Activated CD4-positive, alpha-beta T cell treated with anti-CD3 and anti-CD28 coated beads for 36 hours (primary cell): ENCODE data around the gene HMBS. TPM values are rescaled to one million over a fixed set of nuclear protein-coding genes. Genes with fewer than 3 reads are reported as not detected.

Source experiments
- total RNA-seq, 2 experiments: library from RNA; stranded (reverse); gene quantifications; one replicate each; pipeline ENCODE4 v1.2.3, GENCODE V29; 2021

The HMBS gene
- total RNA-seq, 2 experiments from 2014 or later = 39.8 to 41.8 TPM

Other genes with a start within 250 kb of the HMBS start
- gene CXCR5, start 201.0 kb upstream of the HMBS start, total RNA-seq = 10 to 100 TPM; 18.9 to 21.3 TPM
- gene BCL9L, start 159.0 kb upstream of the HMBS start, total RNA-seq = 10 to 100 TPM; 34.5 to 58.5 TPM
- gene UPK2, start 128.6 kb upstream of the HMBS start, total RNA-seq = under 1 TPM; 0.19 to 0.32 TPM
- not detected for gene FOXR1, start 113.1 kb upstream of the HMBS start, total RNA-seq
- gene CENATAC, start 86.7 kb upstream of the HMBS start, total RNA-seq = 10 to 100 TPM; 23.7 to 26.2 TPM
- gene RPS25, start 66.5 kb upstream of the HMBS start, total RNA-seq = 1,000 to 10,000 TPM; 1,590 to 1,820 TPM
- 10 to 100 TPM; 62.2 to 81.9 TPM for gene TRAPPC4, start 66.1 kb upstream of the HMBS start, total RNA-seq
- 10 to 100 TPM; 26.2 to 36.2 TPM for gene SLC37A4, start 54.0 kb upstream of the HMBS start, total RNA-seq
- gene HYOU1, start 27.7 kb upstream of the HMBS start, total RNA-seq = 100 to 1,000 TPM; 104 to 114 TPM
- gene VPS11, start 17.1 kb upstream of the HMBS start, total RNA-seq = 10 to 100 TPM; 20.5 to 25.4 TPM
- gene DPAGT1, start 17.0 kb downstream of the HMBS start, total RNA-seq = 10 to 100 TPM; 57.8 to 73.5 TPM
- gene C2CD2L, start 22.5 kb downstream of the HMBS start, total RNA-seq = 10 to 100 TPM; 15.9 to 16.3 TPM
- 10 to 100 TPM; 24.0 to 27.2 TPM for gene HINFP, start 36.7 kb downstream of the HMBS start, total RNA-seq
- gene ABCG4, start 64.2 kb downstream of the HMBS start, total RNA-seq = not detected
- 10 to 100 TPM; 18.2 to 25.0 TPM for gene NLRX1, start 83.8 kb downstream of the HMBS start, total RNA-seq
- under 1 TPM in 1 of 2 experiments, not detected in 1; 0.21 TPM for gene NHERF4, start 100.6 kb downstream of the HMBS start, total RNA-seq
- gene CBL, start 121.5 kb downstream of the HMBS start, total RNA-seq = 10 to 100 TPM; 29.3 to 33.2 TPM
- gene MCAM, start 232.2 kb downstream of the HMBS start, total RNA-seq = 1 to 10 TPM; 6.8 to 6.9 TPM
- gene RNF26, start 249.6 kb downstream of the HMBS start, total RNA-seq = 10 to 100 TPM; 29.9 TPM